Liver (tissue), 9 donors: ENCODE data around the gene HS3ST2. TPM values are rescaled to one million over a fixed set of nuclear protein-coding genes. Genes with fewer than 3 reads are reported as not detected.

Experiments
- DNase-seq: peaks from one replicate; pipeline ENCODE4 v3.0.0-alpha.2; 2017; ENCODE audit warnings: low spot score
- H3K27ac ChIP-seq, 2 donors: one replicate each; pipeline ENCODE4 v1.7.0; 2013; ENCODE audit warnings: inconsistent platforms in 2 of 2, low read length in 2 of 2, control low read depth in 1 of 2, low read depth in 1 of 2, mild to moderate bottlenecking in 1 of 2
- H3K27me3 ChIP-seq, 4 donors: one replicate each; pipeline versions ENCODE4 v1.6.1 to v1.7.0; 2013; ENCODE audit warnings: low read length in 3 of 4, inconsistent platforms in 1 of 4, mild to moderate bottlenecking in 1 of 4, moderate library complexity in 1 of 4; ENCODE audit not compliant: control insufficient read depth in 4 of 4, insufficient read depth in 4 of 4
- H3K36me3 ChIP-seq, 4 donors: one replicate each; pipeline versions ENCODE4 v1.6.1 to v1.7.0; 2013; ENCODE audit warnings: low read length in 3 of 4, mild to moderate bottlenecking in 3 of 4, low read depth in 1 of 4, moderate library complexity in 1 of 4; ENCODE audit not compliant: control insufficient read depth in 4 of 4, insufficient read depth in 3 of 4
- H3K4me1 ChIP-seq, 4 donors: one replicate each; pipeline versions ENCODE4 v1.6.1 to v1.7.0; 2013; ENCODE audit warnings: low read length in 3 of 4, mild to moderate bottlenecking in 3 of 4, moderate library complexity in 1 of 4; ENCODE audit not compliant: control insufficient read depth in 4 of 4, insufficient read depth in 4 of 4
- H3K4me3 ChIP-seq, 3 donors: one replicate each; pipeline versions ENCODE4 v1.6.1 to v1.7.0; 2013; ENCODE audit warnings: low read length in 3 of 3, control low read depth in 1 of 3, low read depth in 1 of 3, mild to moderate bottlenecking in 1 of 3
- H3K9ac ChIP-seq, 2 donors: one replicate each; pipeline ENCODE4 v1.7.0; 2013; ENCODE audit warnings: low read length in 2 of 2, mild to moderate bottlenecking in 2 of 2, moderate library complexity in 2 of 2, control low read depth in 1 of 2, low read depth in 1 of 2
- H3K9me3 ChIP-seq, 4 donors: one replicate each; pipeline versions ENCODE4 v1.6.1 to v1.7.0; 2013; ENCODE audit warnings: low read length in 3 of 4; ENCODE audit not compliant: control insufficient read depth in 4 of 4
- ATF3 ChIP-seq: IDR thresholded peaks from 2 replicates; pipeline ENCODE4 v1.6.1; 2016; ENCODE audit warnings: antibody characterized with exemption
- CTCF ChIP-seq: fragments of 150-350 bp; IDR thresholded peaks from 2 replicates; pipeline ENCODE4 v1.5.1; 2017; ENCODE audit warnings: improper control_type of control experiment, low read depth, low read length; ENCODE audit not compliant: missing input control
- EGR1 ChIP-seq, 2 donors: IDR thresholded peaks; 2 replicates each; pipeline ENCODE4 v1.6.1; 2016 to 2018; ENCODE audit warnings: antibody characterized with exemption in 2 of 2, low read depth in 2 of 2
- FOXA1 ChIP-seq: IDR thresholded peaks from 2 replicates; pipeline ENCODE4 v1.6.1; 2016; ENCODE audit warnings: antibody characterized with exemption
- GABPA ChIP-seq, 2 donors: IDR thresholded peaks in 1 of 2; conservative IDR thresholded peaks in 1 of 2; 2 replicates each; pipeline ENCODE4 v1.6.1; 2016; ENCODE audit warnings: antibody characterized with exemption in 2 of 2, mild to moderate bottlenecking in 1 of 2, moderate library complexity in 1 of 2
- HNF4G ChIP-seq: IDR thresholded peaks from 2 replicates; pipeline ENCODE4 v1.6.1; 2016; ENCODE audit warnings: antibody characterized with exemption
- JUND ChIP-seq, 2 donors: IDR thresholded peaks; 2 replicates each; pipeline ENCODE4 v1.6.1; 2016; ENCODE audit warnings: antibody characterized with exemption in 2 of 2
- MAX ChIP-seq: IDR thresholded peaks from 2 replicates; pipeline ENCODE4 v1.6.1; 2016; ENCODE audit warnings: antibody characterized with exemption
- NR2F2 ChIP-seq: IDR thresholded peaks from 2 replicates; pipeline ENCODE4 v1.6.1; 2016; ENCODE audit warnings: antibody characterized with exemption
- RAD21 ChIP-seq, 2 donors: IDR thresholded peaks; 2 replicates each; pipeline ENCODE4 v1.6.1; 2016; ENCODE audit warnings: antibody characterized with exemption in 2 of 2, mild to moderate bottlenecking in 2 of 2
- REST ChIP-seq: IDR thresholded peaks from 2 replicates; pipeline ENCODE4 v1.6.1; 2016; ENCODE audit warnings: antibody characterized with exemption, mild to moderate bottlenecking
- RXRA ChIP-seq, 2 donors: IDR thresholded peaks; 2 replicates each; pipeline ENCODE4 v1.6.1; 2017 to 2018; ENCODE audit warnings: antibody characterized with exemption in 2 of 2, mild to moderate bottlenecking in 1 of 2
- SP1 ChIP-seq: IDR thresholded peaks from 2 replicates; pipeline ENCODE4 v1.6.1; 2018; ENCODE audit warnings: antibody characterized with exemption, mild to moderate bottlenecking
- TAF1 ChIP-seq: conservative IDR thresholded peaks from 2 replicates; pipeline ENCODE4 v1.6.1; 2016; ENCODE audit warnings: antibody characterized with exemption, mild to moderate bottlenecking
- YY1 ChIP-seq: IDR thresholded peaks from 2 replicates; pipeline ENCODE4 v1.6.1; 2016; ENCODE audit warnings: antibody characterized with exemption, mild to moderate bottlenecking
- ZBTB33 ChIP-seq: IDR thresholded peaks from 2 replicates; pipeline ENCODE4 v1.6.1; 2016; ENCODE audit warnings: antibody characterized with exemption
- WGBS: extraction: QIAGEN DNeasy Blood & Tissue Kit; methylation state at CpG from one replicate; pipeline ENCODE4 v1.1.7; 2013; 5-methylcytosine and 5-hydroxymethylcytosine counted together
- polyA plus RNA-seq, 2 donors: library from polyadenylated mRNA; stranded (reverse) in 1 of 2; unstranded in 1 of 2; fragments of 200-250 nt in 1 of 2; fragments of >200 nt in 1 of 2; fragmentation: Nextera tagmentation in 1 of 2; extraction: Ambion mirVana in 1 of 2; gene quantifications; one replicate each; pipeline versions ENCODE4 v1.2.1 to v1.2.3, GENCODE V29; 2013 to 2015
- total RNA-seq, 2 donors: library from RNA; depleted of rRNA; stranded (reverse); fragments of >200 nt; gene quantifications; one replicate each; pipeline ENCODE4 v1.2.3, GENCODE V29; 2014
- donor health status: healthy.
- donor health status: healthy.
- donor health status: healthy.
- donor health status: healthy.
- donor health status: healthy.

The HS3ST2 gene
- total and polyA plus RNA-seq, 4 donors: 0.08 to 0.14 (median 0.09) TPM; not detected in 1

GRCh38 chr16:22871861-22872260, 57.9 kb downstream of the HS3ST2 start:
- Histone ChIP-seq H3K9me3 (no peaks in the 10 kb centered on the region), H3K27ac (no peak overlapping the region), H3K9ac (no peak overlapping the region), H3K4me1 (no peaks in the 10 kb centered on the region), H3K27me3 (peaks cover 0 to 2% (median 0%) of the 10 kb centered on the region in 4 donors), H3K4me3 (no peak overlapping the region), H3K36me3 (no peaks in the 10 kb centered on the region)
- 61% methylated on average over 4 of the region's 4 CpGs for WGBS
- TF ChIP-seq YY1 (no peak), RAD21 (IDR thresholded peaks at IDR 0.05) (no peak), GABPA (IDR thresholded peaks at IDR 0.05 in 1 of 2, conservative IDR thresholded peaks at IDR 0.05 in 1 of 2) (no peak), JUND (IDR thresholded peaks at IDR 0.05) (no peak), NR2F2 (no peak), ATF3 (no peak), RXRA (IDR thresholded peaks at IDR 0.05) (no peak), CTCF (no peak), HNF4G (no peak), TAF1 (no peak), SP1 (no peak), FOXA1 (no peak), REST (no peak), ZBTB33 (no peak)
- DNase-seq: no peak

- Histone ChIP-seq H3K9me3 (no peaks in the 10 kb centered on the region), H3K27me3 (peaks cover 0 to 3% (median 0%) of the 10 kb centered on the region in 4 donors), H3K36me3 (no peaks in the 10 kb centered on the region), H3K9ac (no peak overlapping the region), H3K27ac (no peak overlapping the region), H3K4me3 (no peak overlapping the region), H3K4me1 (no peaks in the 10 kb centered on the region)
- 79% methylated on average over 4 of the region's 4 CpGs for WGBS
- DNase-seq: no peak
- TF ChIP-seq YY1 (no peak), MAX (no peak), NR2F2 (no peak), FOXA1 (no peak), SP1 (no peak), ZBTB33 (no peak), ATF3 (no peak), RAD21 (IDR thresholded peaks at IDR 0.05) (no peak), EGR1 (IDR thresholded peaks at IDR 0.05; ENCODE audit: low read depth in 2 of 2) (no peak), HNF4G (no peak)
These were observed 60.4 kb downstream of the HS3ST2 start for GRCh38 chr16:22874394-22874793.
